ENCODE data around the gene METTL24. TPM values are rescaled to one million over a fixed set of nuclear protein-coding genes. Genes with fewer than 3 reads are reported as not detected.
"Not testable (repeated sequence)": the region's sequence is repeated elsewhere in the genome, so short reads cannot be mapped to it uniquely, and the experiment has no call there.

The METTL24 gene
- total RNA-seq, 1 experiment from 2014 or later = not detected

DNA sequence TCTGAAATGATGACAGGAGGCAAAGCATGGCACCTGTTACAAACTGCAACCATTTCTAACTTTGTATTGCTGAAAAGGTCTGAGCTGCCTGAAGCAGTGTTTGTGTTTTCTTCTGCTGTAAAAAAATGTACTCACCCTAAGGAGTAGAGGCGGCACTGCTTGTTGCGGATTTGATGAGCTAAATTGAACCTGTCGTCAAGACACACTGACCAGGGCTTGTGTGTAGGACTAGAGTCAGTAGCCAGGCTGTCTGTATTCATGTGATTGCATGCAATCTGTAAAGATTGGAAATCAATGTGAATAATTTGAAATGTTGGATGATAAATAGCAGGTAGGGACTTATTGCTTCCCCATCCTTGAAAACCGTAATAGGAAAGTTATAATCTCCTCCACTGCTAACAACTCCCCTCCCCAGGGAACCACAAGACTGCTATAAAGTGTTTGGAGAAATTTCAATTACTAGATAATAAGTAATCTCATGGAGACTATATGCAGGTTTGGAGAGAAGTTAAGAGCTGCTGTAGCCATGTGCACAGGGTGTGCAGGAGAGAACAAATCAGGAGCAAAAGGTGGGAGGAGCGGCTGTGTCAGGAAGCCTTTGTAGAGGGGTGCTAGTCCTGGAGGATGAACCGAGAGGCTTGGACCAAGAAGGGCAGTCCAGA lies 42.8 kb downstream of the METTL24 start:
- Histone ChIP-seq H3K9me2 (replicated peaks; ENCODE audit: insufficient read depth, low read length) (no peaks in the 10 kb centered on the region), H2AFZ (ENCODE audit: low read length) (no peak overlapping the region), H3K79me2 (ENCODE audit: low read length) (no peaks in the 10 kb centered on the region), H3K4me1 (ENCODE audit: low read length) (0 out of 2 replicates have a peak, but pooled peaks cover 2% of the 10 kb centered on the region), H3K27me3 (ENCODE audit: low read length) (no peaks in the 10 kb centered on the region), H3K9me3 (ENCODE audit: low read length) (no peaks in the 10 kb centered on the region), H4K20me1 (ENCODE audit: insufficient read depth, low read depth, low read length) (no peaks in the 10 kb centered on the region), H3K27ac (ENCODE audit: low read length) (no peak overlapping the region), H3K36me3 (ENCODE audit: insufficient read depth, low read length) (no peaks in the 10 kb centered on the region), H3K9ac (ENCODE audit: low read length) (no peak overlapping the region), H3K4me2 (ENCODE audit: low read depth, low read length, poor library complexity, severe bottlenecking) (no peak overlapping the region), H3K4me3 (ENCODE audit: low read length) (no peak overlapping the region)
- DNase-seq = no peak

DNA sequence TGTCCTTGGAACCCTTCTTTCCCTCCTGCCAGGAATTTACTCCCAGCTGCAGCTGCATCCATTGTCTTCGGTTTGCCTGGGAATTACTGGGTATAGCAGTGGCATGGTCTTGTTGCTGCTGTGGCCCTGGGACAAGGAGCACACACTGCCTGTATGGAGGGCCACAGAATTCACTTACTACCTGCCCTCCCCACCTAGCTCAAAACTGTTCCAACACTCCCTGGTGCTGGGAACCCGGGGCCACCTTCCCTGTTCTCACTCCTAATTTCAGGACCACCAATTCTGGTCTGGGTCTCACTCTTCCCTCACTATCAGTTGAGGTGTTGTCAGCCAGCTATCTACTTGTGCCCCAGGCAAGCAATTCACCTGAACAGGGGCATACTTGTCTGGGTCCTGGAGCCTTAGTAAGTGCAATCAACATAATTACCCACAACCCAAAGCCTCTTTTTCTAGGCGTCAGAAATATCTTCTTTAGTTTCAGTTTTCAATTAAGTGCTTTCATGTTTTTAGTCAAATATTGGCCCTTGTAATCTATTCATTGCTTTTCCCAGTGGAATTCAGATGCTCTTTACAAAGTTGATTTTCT lies 47.2 kb downstream of the METTL24 start:
- H3K27me3 ChIP-seq (ENCODE audit: low read length) = no peaks in the 10 kb centered on the region
- no peaks in the 10 kb centered on the region for H4K20me1 ChIP-seq (ENCODE audit: insufficient read depth, low read depth, low read length)
- no peak overlapping the region for H3K9ac ChIP-seq (ENCODE audit: low read length)
- no peak overlapping the region for H2AFZ ChIP-seq (ENCODE audit: low read length)
- H3K36me3 ChIP-seq (ENCODE audit: insufficient read depth, low read length) = no peaks in the 10 kb centered on the region
- H3K9me2 ChIP-seq (replicated peaks; ENCODE audit: insufficient read depth, low read length) = no peaks in the 10 kb centered on the region
- peaks cover 9% of the 10 kb centered on the region for H3K4me1 ChIP-seq (ENCODE audit: low read length)
- H3K4me3 ChIP-seq (ENCODE audit: low read length) = no peak overlapping the region
- DNase-seq = no peak
- H3K27ac ChIP-seq (ENCODE audit: low read length) = no peak overlapping the region
- H3K4me2 ChIP-seq (ENCODE audit: low read depth, low read length, poor library complexity, severe bottlenecking) = no peak overlapping the region
- no peaks in the 10 kb centered on the region for H3K79me2 ChIP-seq (ENCODE audit: low read length)
- no peaks in the 10 kb centered on the region for H3K9me3 ChIP-seq (ENCODE audit: low read length)

DNA sequence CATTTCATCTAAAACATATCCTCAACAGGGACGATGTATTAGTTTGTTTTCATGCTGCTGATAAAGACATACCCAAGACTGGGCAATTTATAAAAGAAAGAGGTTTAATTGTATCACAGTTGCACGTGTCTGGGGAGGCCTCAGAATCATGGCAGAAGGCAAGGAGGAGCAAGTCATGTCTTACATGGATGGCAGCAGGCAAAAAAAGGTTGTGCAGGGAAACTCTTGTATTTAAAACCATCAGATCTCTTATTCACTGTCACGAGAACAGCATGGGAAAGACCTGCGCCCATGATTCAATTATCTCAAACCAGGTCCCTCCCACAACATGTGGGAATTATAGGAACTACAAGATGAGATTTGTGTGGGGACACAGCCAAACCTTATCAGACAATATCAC lies 48.7 kb downstream of the METTL24 start:
- not testable (repeated sequence) for H3K36me3 ChIP-seq (ENCODE audit: insufficient read depth, low read length); H3K27me3 ChIP-seq (ENCODE audit: low read length); H3K9me3 ChIP-seq (ENCODE audit: low read length); DNase-seq; H3K9ac ChIP-seq (ENCODE audit: low read length); H2AFZ ChIP-seq (ENCODE audit: low read length); H3K9me2 ChIP-seq (replicated peaks; ENCODE audit: insufficient read depth, low read length); H3K27ac ChIP-seq (ENCODE audit: low read length); H3K4me1 ChIP-seq (ENCODE audit: low read length); H3K79me2 ChIP-seq (ENCODE audit: low read length); H4K20me1 ChIP-seq (ENCODE audit: insufficient read depth, low read depth, low read length); H3K4me2 ChIP-seq (ENCODE audit: low read depth, low read length, poor library complexity, severe bottlenecking); H3K4me3 ChIP-seq (ENCODE audit: low read length)

DNA sequence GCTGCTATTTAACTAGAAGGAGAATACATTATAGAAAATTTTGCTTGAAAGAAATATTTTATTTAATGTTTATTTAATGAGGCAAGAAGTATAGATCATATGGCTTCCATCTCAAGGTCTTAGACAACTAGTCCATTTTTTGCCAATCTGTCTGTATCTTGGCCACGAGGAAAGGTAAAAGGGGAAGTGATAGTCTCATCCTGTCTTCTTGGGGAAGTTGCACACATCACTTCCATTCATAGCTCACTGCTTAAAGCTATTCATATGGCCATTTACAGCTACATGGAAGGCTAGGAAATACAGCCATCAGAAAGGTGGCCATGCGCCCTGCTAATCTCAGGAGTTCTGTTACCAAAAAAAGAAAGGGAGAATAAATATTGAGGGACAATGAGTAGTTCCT lies 50.8 kb downstream of the METTL24 start:
- Histone ChIP-seq H3K27ac (ENCODE audit: low read length) (no peak overlapping the region), H2AFZ (ENCODE audit: low read length) (no peak overlapping the region), H4K20me1 (ENCODE audit: insufficient read depth, low read depth, low read length) (no peaks in the 10 kb centered on the region), H3K36me3 (ENCODE audit: insufficient read depth, low read length) (no peaks in the 10 kb centered on the region), H3K27me3 (ENCODE audit: low read length) (no peaks in the 10 kb centered on the region), H3K4me2 (ENCODE audit: low read depth, low read length, poor library complexity, severe bottlenecking) (no peak overlapping the region), H3K9me3 (ENCODE audit: low read length) (no peaks in the 10 kb centered on the region), H3K9ac (ENCODE audit: low read length) (no peak overlapping the region), H3K4me1 (ENCODE audit: low read length) (peaks cover 9% of the 10 kb centered on the region), H3K79me2 (ENCODE audit: low read length) (no peaks in the 10 kb centered on the region), H3K9me2 (replicated peaks; ENCODE audit: insufficient read depth, low read length) (no peaks in the 10 kb centered on the region), H3K4me3 (ENCODE audit: low read length) (no peak overlapping the region)
- DNase-seq = peak; percentile 64

DNA sequence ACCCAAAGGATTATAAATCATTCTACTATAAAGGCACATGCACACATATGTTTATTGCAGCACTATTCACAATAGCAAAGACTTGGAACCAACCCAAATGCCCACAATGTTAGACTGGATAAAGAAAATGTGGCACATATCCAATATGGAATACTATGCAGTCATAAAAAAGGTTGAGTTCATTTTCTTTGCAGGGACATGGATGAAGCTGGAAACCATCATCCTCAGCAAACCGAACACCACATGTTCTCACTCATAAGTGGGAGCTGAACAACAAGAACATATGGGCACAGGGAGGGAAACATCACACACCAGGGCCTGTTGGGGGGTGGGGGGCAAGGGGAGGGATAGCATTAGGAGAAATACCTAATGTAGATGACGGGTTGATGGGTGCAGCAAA lies 52.3 kb downstream of the METTL24 start:
- H3K9ac ChIP-seq (ENCODE audit: low read length); H3K4me1 ChIP-seq (ENCODE audit: low read length); H3K9me3 ChIP-seq (ENCODE audit: low read length); H2AFZ ChIP-seq (ENCODE audit: low read length); H4K20me1 ChIP-seq (ENCODE audit: insufficient read depth, low read depth, low read length); H3K4me3 ChIP-seq (ENCODE audit: low read length); H3K36me3 ChIP-seq (ENCODE audit: insufficient read depth, low read length); DNase-seq; H3K79me2 ChIP-seq (ENCODE audit: low read length); H3K27me3 ChIP-seq (ENCODE audit: low read length); H3K27ac ChIP-seq (ENCODE audit: low read length); H3K4me2 ChIP-seq (ENCODE audit: low read depth, low read length, poor library complexity, severe bottlenecking); H3K9me2 ChIP-seq (replicated peaks; ENCODE audit: insufficient read depth, low read length): not testable (repeated sequence)

DNA sequence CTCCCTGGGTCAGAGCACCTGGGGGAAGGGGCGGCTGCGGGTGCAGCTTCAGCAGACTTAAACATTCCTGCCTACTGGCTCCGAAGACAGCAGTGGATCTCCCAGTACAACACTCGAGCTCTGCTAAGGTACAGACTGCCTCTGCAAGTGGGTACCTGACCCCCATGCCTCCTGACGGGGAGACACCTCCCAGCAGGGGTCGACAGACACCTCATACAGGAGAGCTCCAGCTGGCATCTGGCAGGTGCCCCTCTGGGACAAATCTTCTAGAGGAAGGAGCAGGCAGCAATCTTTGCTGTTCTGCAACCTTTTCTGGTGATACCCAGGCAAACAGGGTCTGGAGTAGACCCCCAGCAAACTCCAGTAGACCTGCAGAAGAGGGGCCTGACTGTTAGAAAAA lies 54.5 kb downstream of the METTL24 start:
- not testable (repeated sequence) for H3K4me3 ChIP-seq (ENCODE audit: low read length); H3K9me3 ChIP-seq (ENCODE audit: low read length); H3K9me2 ChIP-seq (replicated peaks; ENCODE audit: insufficient read depth, low read length); H3K27me3 ChIP-seq (ENCODE audit: low read length); H3K79me2 ChIP-seq (ENCODE audit: low read length); H2AFZ ChIP-seq (ENCODE audit: low read length); H3K27ac ChIP-seq (ENCODE audit: low read length); H4K20me1 ChIP-seq (ENCODE audit: insufficient read depth, low read depth, low read length); H3K9ac ChIP-seq (ENCODE audit: low read length); H3K36me3 ChIP-seq (ENCODE audit: insufficient read depth, low read length); H3K4me1 ChIP-seq (ENCODE audit: low read length); H3K4me2 ChIP-seq (ENCODE audit: low read depth, low read length, poor library complexity, severe bottlenecking); DNase-seq

DNA sequence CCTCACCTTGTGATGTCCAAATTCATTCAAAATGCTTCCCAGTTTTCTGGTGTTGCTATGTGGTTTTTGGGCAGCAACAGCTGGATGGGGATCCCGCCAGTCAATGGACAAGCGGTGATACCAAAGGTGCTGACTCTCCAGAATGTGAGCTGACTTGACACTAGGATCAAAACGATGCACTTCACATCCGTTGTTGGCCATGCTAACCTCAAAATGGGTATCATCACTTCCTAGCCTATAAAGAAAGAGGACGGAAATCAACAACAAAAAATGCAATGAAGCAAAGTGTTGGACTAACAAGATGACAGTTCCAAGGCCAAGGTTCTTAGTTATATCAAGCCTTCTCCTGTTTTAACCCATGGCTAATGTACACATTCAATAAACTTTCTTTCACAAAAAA lies 59.2 kb downstream of the METTL24 start:
- Histone ChIP-seq H3K27ac (ENCODE audit: low read length) (no peak overlapping the region), H3K4me3 (ENCODE audit: low read length) (no peak overlapping the region)

DNA sequence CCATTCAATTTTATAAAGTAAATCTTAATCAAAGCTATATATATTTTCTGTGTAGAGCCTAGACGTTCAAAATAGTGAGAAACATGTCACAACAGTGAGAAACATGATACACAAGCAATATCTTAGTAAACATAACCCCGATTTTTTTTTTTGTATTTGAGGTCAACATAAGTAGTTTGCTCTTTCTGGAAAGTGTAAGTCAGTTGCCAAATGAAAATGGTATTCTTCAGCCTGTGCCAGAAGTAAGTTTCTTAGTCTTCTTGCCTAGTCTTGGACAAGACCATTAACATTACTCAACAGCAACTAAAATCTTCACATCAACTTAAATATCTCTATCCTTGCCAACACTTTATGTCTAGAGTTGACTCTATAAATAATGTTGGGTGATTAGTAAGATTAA lies 59.7 kb downstream of the METTL24 start:
- no peak overlapping the region for H3K27ac ChIP-seq (ENCODE audit: low read length)

More for the DNA sequence above, 59.2 kb downstream of the METTL24 start:
- Histone ChIP-seq H3K9me2 (replicated peaks; ENCODE audit: insufficient read depth, low read length) (no peaks in the 10 kb centered on the region), H3K9me3 (ENCODE audit: low read length) (no peaks in the 10 kb centered on the region), H3K4me1 (ENCODE audit: low read length) (no peaks in the 10 kb centered on the region), H3K36me3 (ENCODE audit: insufficient read depth, low read length) (no peaks in the 10 kb centered on the region), H3K9ac (ENCODE audit: low read length) (no peak overlapping the region), H2AFZ (ENCODE audit: low read length) (no peak overlapping the region), H3K4me2 (ENCODE audit: low read depth, low read length, poor library complexity, severe bottlenecking) (no peak overlapping the region), H3K79me2 (ENCODE audit: low read length) (no peaks in the 10 kb centered on the region), H3K27me3 (ENCODE audit: low read length) (no peaks in the 10 kb centered on the region), H4K20me1 (ENCODE audit: insufficient read depth, low read depth, low read length) (no peaks in the 10 kb centered on the region)
- no peak for DNase-seq

More for the DNA sequence above, 59.7 kb downstream of the METTL24 start:
- DNase-seq = no peak
- Histone ChIP-seq H3K9ac (ENCODE audit: low read length) (no peak overlapping the region), H3K79me2 (ENCODE audit: low read length) (no peaks in the 10 kb centered on the region), H3K36me3 (ENCODE audit: insufficient read depth, low read length) (no peaks in the 10 kb centered on the region), H3K9me3 (ENCODE audit: low read length) (no peaks in the 10 kb centered on the region), H3K9me2 (replicated peaks; ENCODE audit: insufficient read depth, low read length) (no peaks in the 10 kb centered on the region), H3K4me1 (ENCODE audit: low read length) (no peaks in the 10 kb centered on the region), H4K20me1 (ENCODE audit: insufficient read depth, low read depth, low read length) (no peaks in the 10 kb centered on the region), H3K4me3 (ENCODE audit: low read length) (no peak overlapping the region), H2AFZ (ENCODE audit: low read length) (no peak overlapping the region), H3K27me3 (ENCODE audit: low read length) (no peaks in the 10 kb centered on the region), H3K4me2 (ENCODE audit: low read depth, low read length, poor library complexity, severe bottlenecking) (no peak overlapping the region)

Measured in Karpas-422 (cell line).